Thyroid gland (tissue), 4 donors: ENCODE measurements around the gene NEK2. TPM values are rescaled to one million over a fixed set of nuclear protein-coding genes. Genes with fewer than 3 reads are reported as not detected.

Experiments
- DNase-seq, 2 donors: peaks; one replicate each; pipeline ENCODE4 v3.0.0-alpha.2; 2019
- H3K27ac ChIP-seq, 3 donors: fragments of 200-600 bp; sonication (generic); 1 replicate in 2 of 3; 2 replicates in 1 of 3; pipeline ENCODE4 v1.5.1; 2016 to 2019; ENCODE audit warnings: mild to moderate bottlenecking in 1 of 3, moderate library complexity in 1 of 3
- H3K27me3 ChIP-seq: fragments of 200-600 bp; sonication (generic); one replicate; pipeline ENCODE4 v1.5.1; 2019
- H3K36me3 ChIP-seq, 2 donors: fragments of 200-600 bp; sonication (generic); one replicate each; pipeline ENCODE4 v1.5.1; 2016 to 2019
- H3K4me1 ChIP-seq, 2 donors: fragments of 200-600 bp; sonication (generic); one replicate each; pipeline ENCODE4 v1.5.1; 2017 to 2019
- H3K4me3 ChIP-seq, 3 donors: fragments of 200-600 bp; sonication (generic); replicated peaks in 1 of 3; 1 replicate in 2 of 3; 2 replicates in 1 of 3; pipeline ENCODE4 v1.5.1; 2016; ENCODE audit warnings: mild to moderate bottlenecking in 1 of 3
- H3K9me3 ChIP-seq: fragments of 200-600 bp; sonication (generic); one replicate; pipeline ENCODE4 v1.5.1; 2017
- CTCF ChIP-seq, 6 experiments: fragments of 200-600 bp in 3 of 6; fragments of 450-650 bp in 3 of 6; sonication (generic) in 3 of 6; IDR thresholded peaks; one replicate each; pipeline ENCODE4 v1.5.1; 2016 to 2019; ENCODE audit warnings: antibody characterized with exemption in 6 of 6, mild to moderate bottlenecking in 2 of 6, inconsistent platforms in 1 of 6, moderate library complexity in 1 of 6
- POLR2A ChIP-seq, 2 donors: fragments of 450-650 bp; IDR thresholded peaks; one replicate each; pipeline ENCODE4 v1.6.1; 2017; ENCODE audit warnings: antibody characterized with exemption in 2 of 2, mild to moderate bottlenecking in 2 of 2, moderate library complexity in 1 of 2
- WGBS, 2 donors: methylation state at CpG; one replicate each; pipeline ENCODE4 v1.1.5; 2017; 5-methylcytosine and 5-hydroxymethylcytosine counted together
- intact Hi-C: fragments of 100-400 bp; cut with DNase I; formaldehyde crosslinking; loops from one replicate; pipeline ENCODE4 v1.15.1; 2023
- total RNA-seq, 4 donors: library from RNA; depleted of rRNA; stranded (reverse); fragments of >200 nt; gene quantifications; one replicate each; pipeline ENCODE4 v1.2.3, GENCODE V29; 2016

The NEK2 gene
- total RNA-seq, 4 donors from 2014 or later, result 0.11 to 2.4 (median 0.40) TPM; not detected in 1

DNA sequence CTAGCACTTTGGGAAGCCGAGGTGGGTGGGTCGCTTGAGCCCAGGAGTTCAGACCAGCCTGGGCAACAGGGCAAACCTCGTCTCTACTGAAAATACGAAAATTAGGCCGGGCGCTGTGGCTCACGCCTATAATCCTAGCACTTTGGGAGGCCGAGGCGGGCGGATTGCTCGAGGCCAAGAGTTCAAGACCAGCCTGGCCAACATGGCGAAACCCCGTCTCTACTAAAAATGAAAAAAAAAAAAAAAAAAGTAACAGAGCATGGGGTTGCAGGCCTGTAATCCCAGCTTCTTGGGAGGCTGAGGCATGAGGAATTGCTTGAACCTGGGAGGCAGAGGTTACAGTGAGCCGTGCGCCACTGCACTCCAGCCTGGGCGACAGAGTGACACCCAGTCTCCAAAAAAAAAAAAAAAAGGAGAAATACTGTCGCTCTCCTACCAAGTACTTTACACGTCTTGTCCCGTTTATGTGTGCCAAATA lies 724 bp upstream of the NEK2 start:
- intact Hi-C loops, result loop anchor here (10.0 kb wide), 1 partner anchor 779 kb away; no protein-coding TSS in a partner anchor
- no peaks in the 10 kb centered on the region for H3K9me3 ChIP-seq
- peaks cover 4 to 9% of the 10 kb centered on the region in 2 donors for H3K4me1 ChIP-seq
- H3K4me3 ChIP-seq, result peak overlapping the region in 2 of 3 donors; percentile 42 to 47
- WGBS, 2 donors, result 44 to 45% methylated on average over 19 of the region's 19 CpGs
- no peak overlapping the region for H3K27ac ChIP-seq
- no peaks in the 10 kb centered on the region for H3K27me3 ChIP-seq
- TF ChIP-seq CTCF (IDR thresholded peaks at IDR 0.05) (no peak), POLR2A (IDR thresholded peaks at IDR 0.05) (no peak)
- DNase-seq, result no peak
- H3K36me3 ChIP-seq, result no peaks in the 10 kb centered on the region

GRCh38 chr1:211667065-211667617 lies 8.3 kb downstream of the NEK2 start:
- DNase-seq, result no peak
- TF ChIP-seq POLR2A (IDR thresholded peaks at IDR 0.05) (no peak), CTCF (IDR thresholded peaks at IDR 0.05) (no peak)
- no peak overlapping the region for H3K27ac ChIP-seq
- H3K27me3 ChIP-seq, result no peaks in the 10 kb centered on the region
- 85 to 86% methylated on average over 2 of the region's 2 CpGs for WGBS, 2 donors
- H3K9me3 ChIP-seq, result no peaks in the 10 kb centered on the region
- H3K36me3 ChIP-seq, result no peaks in the 10 kb centered on the region
- no peak overlapping the region for H3K4me3 ChIP-seq
- H3K4me1 ChIP-seq, result no peaks in the 10 kb centered on the region
- intact Hi-C loops, result no loop called here

DNA sequence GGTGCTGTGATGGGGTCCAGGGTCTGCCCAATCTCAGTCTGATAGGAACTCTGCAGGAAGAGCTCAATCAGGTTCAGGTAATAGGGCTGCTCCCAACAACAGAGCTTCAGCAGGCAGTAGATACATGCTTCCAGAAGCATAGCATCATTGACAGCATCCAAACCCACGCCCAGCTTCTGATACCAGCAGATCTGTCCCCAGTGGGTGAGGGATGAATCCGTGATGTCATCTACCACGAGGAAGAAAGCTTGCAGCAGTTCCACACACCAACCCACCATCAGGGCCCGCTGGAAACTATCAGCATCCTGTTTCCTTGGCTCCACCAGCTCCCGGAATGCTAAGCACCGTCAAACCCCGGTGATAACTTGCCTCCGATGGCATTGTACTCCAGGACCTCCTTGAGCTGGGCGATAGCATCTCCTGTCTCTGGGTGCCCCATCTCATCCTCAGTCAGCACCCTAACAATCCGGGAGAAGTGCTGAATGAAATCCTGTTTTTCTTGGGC lies 14.7 kb downstream of the NEK2 start:
- no peak for DNase-seq
- no peaks in the 10 kb centered on the region for H3K9me3 ChIP-seq
- no peak overlapping the region for H3K27ac ChIP-seq
- WGBS, 2 donors, result 90 to 92% methylated on average over 7 to 10 of the region's 10 CpGs
- H3K4me1 ChIP-seq, result no peaks in the 10 kb centered on the region
- no peak overlapping the region for H3K4me3 ChIP-seq
- no peaks in the 10 kb centered on the region for H3K27me3 ChIP-seq
- no peak for TF ChIP-seq POLR2A (IDR thresholded peaks at IDR 0.05)
- TF ChIP-seq CTCF (IDR thresholded peaks at IDR 0.05), result no peak
- H3K36me3 ChIP-seq, result no peaks in the 10 kb centered on the region
- intact Hi-C loops, result no loop called here

DNA sequence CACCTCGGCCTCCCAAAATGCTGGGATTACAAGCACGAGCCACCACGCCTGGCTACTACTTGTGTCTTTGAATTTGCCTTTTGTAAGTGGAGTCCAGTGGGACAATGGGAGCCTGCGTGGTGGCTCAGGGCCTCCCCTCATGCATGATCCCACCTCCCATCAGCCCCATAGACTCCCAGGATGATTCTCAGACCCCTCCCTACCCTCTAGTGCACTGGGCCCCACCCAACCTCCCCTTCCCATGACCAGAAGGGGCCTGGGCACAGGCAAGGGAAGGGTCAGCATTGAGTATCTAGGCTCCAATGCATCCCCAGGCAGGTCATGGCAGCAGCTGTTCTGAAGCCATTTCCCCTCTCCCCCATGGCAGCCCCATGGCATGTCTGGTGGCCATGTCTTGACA lies 18.7 kb downstream of the NEK2 start:
- H3K36me3 ChIP-seq, result no peaks in the 10 kb centered on the region
- no peak for TF ChIP-seq POLR2A (IDR thresholded peaks at IDR 0.05)
- TF ChIP-seq CTCF (IDR thresholded peaks at IDR 0.05), result no peak
- H3K27ac ChIP-seq, result no peak overlapping the region
- DNase-seq, result no peak
- no peaks in the 10 kb centered on the region for H3K27me3 ChIP-seq
- WGBS, 2 donors, result 94 to 97% methylated on average over 4 of the region's 4 CpGs
- intact Hi-C loops, result loop anchor here (5.0 kb wide), 1 partner anchor 334 kb away; no protein-coding TSS in a partner anchor
- peaks cover 0 to 3% of the 10 kb centered on the region in 2 donors for H3K4me1 ChIP-seq
- H3K9me3 ChIP-seq, result no peaks in the 10 kb centered on the region
- no peak overlapping the region for H3K4me3 ChIP-seq
